Activated CD8-positive, alpha-beta T cell treated with anti-CD3 and anti-CD28 coated beads for 36 hours (primary cell): ENCODE results near the gene P2RX1. TPM values are rescaled to one million over a fixed set of nuclear protein-coding genes. Genes with fewer than 3 reads are reported as not detected.

Source experiments
- ATAC-seq: fragments of 200-7000 bp; cut with Tn5 transposase; one replicate; pipeline ENCODE4 v1.10.0; 2021; ENCODE audit warnings: mild to moderate bottlenecking, moderate library complexity
- CTCF ChIA-PET: fragments of 350-600 bp; sonication (Branson Sonifier 250); formaldehyde crosslinking; loops from one replicate; lab custom pipeline; 2021; ENCODE audit warnings: antibody characterized with exemption; lab: Charles Lee
- POLR2A ChIA-PET: fragments of 350-600 bp; sonication (Branson Sonifier 250); formaldehyde crosslinking; loops from one replicate; lab custom pipeline; 2021; ENCODE audit warnings: antibody characterized with exemption; lab: Charles Lee
- DNase-seq: peaks from one replicate; pipeline ENCODE4 v3.0.0-alpha.2; 2020
- H3K27ac Mint-ChIP-seq: one replicate; pipeline ENCODE4 v1.8.0; 2021; ENCODE audit warnings: mild to moderate bottlenecking, mixed read lengths
- H3K27me3 Mint-ChIP-seq: one replicate; pipeline ENCODE4 v1.8.0; 2021; ENCODE audit warnings: mixed read lengths
- H3K36me3 Mint-ChIP-seq: one replicate; pipeline ENCODE4 v1.8.0; 2021; ENCODE audit warnings: low read depth, mixed read lengths
- H3K4me1 Mint-ChIP-seq: one replicate; pipeline ENCODE4 v1.8.0; 2021; ENCODE audit warnings: low read depth, mixed read lengths
- H3K4me3 Mint-ChIP-seq: one replicate; pipeline ENCODE4 v1.8.0; 2021; ENCODE audit warnings: mild to moderate bottlenecking, moderate library complexity, mixed read lengths
- H3K9me3 Mint-ChIP-seq: one replicate; pipeline ENCODE4 v1.8.0; 2021; ENCODE audit warnings: mixed read lengths
- CTCF ChIP-seq: fragments of 200-600 bp; IDR thresholded peaks from one replicate; pipeline ENCODE4 v1.8.0; 2022; ENCODE audit warnings: antibody characterized with exemption, mild to moderate bottlenecking
- intact Hi-C: fragments of 100-400 bp; cut with micrococcal nuclease; formaldehyde crosslinking; loops from one replicate; pipeline ENCODE4 v1.10.0; 2022
- total RNA-seq, 2 experiments: library from RNA; stranded (reverse); gene quantifications; one replicate each; pipeline ENCODE4 v1.2.3, GENCODE V29; 2021

Gene P2RX1
- total RNA-seq, 2 experiments from 2014 or later: 0.43 to 1.7 TPM

- ChIA-PET POLR2A (interaction anchor here (0.6 to 1.1 kb wide), 5 partner anchors 11 to 297 kb away, joined by 3 read pairs; partner anchors contain the start of gene CAMKK1), CTCF (interaction anchor here (0.8 to 1.5 kb wide), 3 partner anchors 41 to 118 kb away, joined by 3 to 5 read pairs (median 5); partner anchors contain the start of gene P2RX1)
- ATAC-seq (no peak), DNase-seq (no peak)
- intact Hi-C loops: no loop called here
- Mint-ChIP-seq H3K36me3 (peaks cover 9% of the 10 kb centered on the region), H3K27ac (peak overlapping the region; percentile 72), H3K27me3 (no peaks in the 10 kb centered on the region), H3K9me3 (no peaks in the 10 kb centered on the region), H3K4me3 (no peak overlapping the region), H3K4me1 (peaks cover 53% of the 10 kb centered on the region)
- no peak for TF ChIP-seq CTCF
Observed at GRCh38 chr17:3956983-3957382, 40.7 kb upstream of the P2RX1 start.

GRCh38 chr17:3956327-3956957, 40.2 kb upstream of the P2RX1 start:
- intact Hi-C loops: no loop called here
- H3K27me3 Mint-ChIP-seq: no peaks in the 10 kb centered on the region
- no peak for TF ChIP-seq CTCF
- H3K4me1 Mint-ChIP-seq: peaks cover 48% of the 10 kb centered on the region
- H3K4me3 Mint-ChIP-seq: no peak overlapping the region
- POLR2A ChIA-PET: interaction anchor here (0.8 to 1.1 kb wide), 4 partner anchors 10 to 157 kb away, joined by 3 read pairs; partner anchors contain the start of gene CAMKK1
- ATAC-seq (no peak), DNase-seq (peak; percentile 50)
- CTCF ChIA-PET: interaction anchor here (0.8 to 1.5 kb wide), 3 partner anchors 40 to 118 kb away, joined by 3 to 5 read pairs (median 5); partner anchors contain the start of gene P2RX1
- H3K27ac Mint-ChIP-seq: peak overlapping the region; percentile 72
- H3K9me3 Mint-ChIP-seq: no peaks in the 10 kb centered on the region
- H3K36me3 Mint-ChIP-seq: peaks cover 9% of the 10 kb centered on the region

GRCh38 chr17:3955673-3955988, 39.4 kb upstream of the P2RX1 start:
- Mint-ChIP-seq H3K36me3 (peaks cover 9% of the 10 kb centered on the region), H3K9me3 (no peaks in the 10 kb centered on the region), H3K27me3 (no peaks in the 10 kb centered on the region), H3K27ac (peak overlapping the region; percentile 61), H3K4me3 (no peak overlapping the region), H3K4me1 (peaks cover 40% of the 10 kb centered on the region)
- ChIA-PET CTCF (no interaction called here), POLR2A (no interaction called here)
- intact Hi-C loops: no loop called here
- DNase-seq (no peak), ATAC-seq (no peak)
- TF ChIP-seq CTCF: no peak

DNA sequence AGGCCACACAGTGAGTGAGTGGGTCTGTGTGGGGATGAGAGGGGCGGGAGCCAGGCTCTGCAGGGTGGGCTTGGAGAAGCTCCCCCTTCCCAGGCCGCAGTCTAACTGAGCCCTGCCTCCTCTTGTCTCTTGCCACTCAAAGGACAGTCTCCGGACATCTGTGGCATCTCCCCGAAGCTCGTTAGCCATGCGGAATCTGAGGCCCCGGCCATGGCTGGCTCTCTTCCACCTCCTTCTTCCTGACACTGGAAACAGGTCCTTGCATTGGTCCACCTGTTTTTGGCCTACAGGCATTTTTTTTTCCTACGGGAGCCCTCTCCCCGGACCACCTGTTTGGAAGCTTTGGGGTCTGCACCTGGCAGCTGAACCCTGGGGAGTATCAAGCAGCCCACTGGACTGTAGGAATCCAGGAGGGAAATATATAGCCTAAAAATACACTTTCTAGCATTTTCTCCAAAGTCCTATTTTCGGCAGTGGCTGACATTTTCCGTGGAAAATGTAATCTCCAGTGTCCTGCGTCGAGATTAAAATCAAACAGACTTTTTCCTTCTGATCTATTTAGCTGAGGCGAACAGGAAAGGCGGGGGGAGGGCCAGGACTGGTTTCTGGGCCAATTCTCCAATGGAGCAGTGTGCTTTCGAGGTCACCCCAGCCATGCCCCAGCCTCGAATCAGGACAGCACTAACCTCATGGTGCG, 38.9 kb upstream of the P2RX1 start:
- peaks cover 9% of the 10 kb centered on the region for H3K36me3 Mint-ChIP-seq
- intact Hi-C loops: no loop called here
- no peaks in the 10 kb centered on the region for H3K9me3 Mint-ChIP-seq
- no peak overlapping the region for H3K27ac Mint-ChIP-seq
- no peaks in the 10 kb centered on the region for H3K27me3 Mint-ChIP-seq
- H3K4me1 Mint-ChIP-seq: peaks cover 35% of the 10 kb centered on the region
- CTCF ChIA-PET: no interaction called here
- POLR2A ChIA-PET: interaction anchor here (1.4 kb wide), 1 partner anchor 10 kb away, joined by 3 read pairs; no protein-coding TSS in a partner anchor
- ATAC-seq: no peak
- TF ChIP-seq CTCF: no peak
- H3K4me3 Mint-ChIP-seq: no peak overlapping the region
- DNase-seq: no peak

DNA sequence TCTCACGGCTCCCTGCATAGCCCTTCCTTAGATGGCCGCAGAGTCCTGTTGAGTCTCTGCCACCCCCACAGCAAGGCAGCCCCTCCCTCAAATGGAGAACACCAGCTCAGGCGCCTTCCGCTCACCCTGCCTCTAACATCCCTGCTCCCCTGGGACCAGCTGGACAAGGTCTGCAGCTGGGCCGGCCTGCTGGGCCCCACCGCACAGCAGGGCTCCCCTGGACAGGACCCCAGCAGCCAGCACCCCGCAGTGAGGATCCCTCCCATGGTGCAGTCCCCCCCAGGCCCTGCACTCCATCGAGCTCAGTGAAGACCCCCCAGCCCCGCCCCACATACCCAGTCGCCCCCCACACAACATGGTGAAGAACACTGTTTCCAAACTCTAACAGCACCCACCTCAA, 37.8 kb upstream of the P2RX1 start:
- ATAC-seq: no peak
- H3K4me1 Mint-ChIP-seq: peaks cover 26% of the 10 kb centered on the region
- no peak overlapping the region for H3K4me3 Mint-ChIP-seq
- no peaks in the 10 kb centered on the region for H3K27me3 Mint-ChIP-seq
- ChIA-PET CTCF (no interaction called here), POLR2A (interaction anchor here (1.4 kb wide), 1 partner anchor 9 kb away, joined by 3 read pairs; no protein-coding TSS in a partner anchor)
- H3K27ac Mint-ChIP-seq: no peak overlapping the region
- peaks cover 16% of the 10 kb centered on the region for H3K36me3 Mint-ChIP-seq
- no peaks in the 10 kb centered on the region for H3K9me3 Mint-ChIP-seq
- no peak for DNase-seq
- TF ChIP-seq CTCF: no peak
- intact Hi-C loops: no loop called here
